GM23338 (cell line): ENCODE results near the gene CDH23. TPM values are rescaled to one million over a fixed set of nuclear protein-coding genes. Genes with fewer than 3 reads are reported as not detected.

Experiments
- ATAC-seq: fragments of 200-7000 bp; cut with Tn5 transposase; 3 replicates; pipeline ENCODE4 v1.9.1; 2020
- DNase-seq: peaks from one replicate; pipeline ENCODE4 v3.0.0-alpha.2; 2015; ENCODE audit warnings: low spot score
- H2AFZ ChIP-seq: fragments of 200-600 bp; sonication (generic); 2 replicates; pipeline ENCODE4 v1.8.0; 2016; ENCODE audit warnings: antibody characterized with exemption, mild to moderate bottlenecking, moderate library complexity
- H3F3A ChIP-seq: fragments of 200-600 bp; sonication (generic); replicated peaks from 2 replicates; pipeline ENCODE4 v1.8.0; 2017; ENCODE audit warnings: antibody characterized with exemption, mixed run types, low read depth
- H3K27ac ChIP-seq: fragments of 200-600 bp; sonication (generic); 2 replicates; pipeline ENCODE4 v1.6.1; 2016; ENCODE audit warnings: low read depth
- H3K27me3 ChIP-seq: fragments of 200-600 bp; sonication (generic); 2 replicates; pipeline ENCODE4 v1.8.0; 2016; ENCODE audit warnings: mild to moderate bottlenecking, mixed run types, moderate library complexity; ENCODE audit not compliant: insufficient read depth
- H3K36me3 ChIP-seq: fragments of 200-600 bp; sonication (generic); 2 replicates; pipeline ENCODE4 v1.8.0; 2016; ENCODE audit warnings: mild to moderate bottlenecking; ENCODE audit not compliant: insufficient read depth
- H3K4me1 ChIP-seq: fragments of 200-600 bp; sonication (generic); 2 replicates; pipeline ENCODE4 v1.8.0; 2016; ENCODE audit warnings: mild to moderate bottlenecking, moderate library complexity; ENCODE audit not compliant: insufficient read depth
- H3K4me2 ChIP-seq: fragments of 200-600 bp; sonication (generic); 2 replicates; pipeline ENCODE4 v1.7.1; 2017; ENCODE audit warnings: mixed run types
- H3K4me3 ChIP-seq: fragments of 200-600 bp; sonication (generic); 2 replicates; pipeline ENCODE4 v1.6.1; 2016; ENCODE audit warnings: mixed run types
- H3K79me2 ChIP-seq: fragments of 200-600 bp; sonication (generic); replicated peaks from 2 replicates; pipeline ENCODE4 v1.8.0; 2017; ENCODE audit warnings: mild to moderate bottlenecking; ENCODE audit not compliant: insufficient read depth
- H3K9me2 ChIP-seq: fragments of 200-600 bp; sonication (generic); 2 replicates; pipeline ENCODE4 v1.8.0; 2017; ENCODE audit not compliant: insufficient read depth
- H4K20me1 ChIP-seq: fragments of 200-600 bp; sonication (generic); replicated peaks from 2 replicates; pipeline ENCODE4 v1.8.0; 2017; ENCODE audit warnings: mild to moderate bottlenecking; ENCODE audit not compliant: insufficient read depth
- H3K27ac Mint-ChIP-seq: 2 replicates; pipeline ENCODE4 v1.8.0; 2020; ENCODE audit warnings: inconsistent platforms, mild to moderate bottlenecking, moderate library complexity, mixed read lengths
- H3K27me3 Mint-ChIP-seq: 3 replicates; pipeline ENCODE4 v1.8.0; 2022; ENCODE audit warnings: low read depth, mild to moderate bottlenecking, moderate library complexity, mixed read lengths, inconsistent platforms; ENCODE audit not compliant: insufficient read depth, poor library complexity
- H3K36me3 Mint-ChIP-seq: 3 replicates; pipeline ENCODE4 v1.8.0; 2021; ENCODE audit warnings: low read depth, mild to moderate bottlenecking, inconsistent platforms, moderate library complexity, mixed read lengths
- H3K4me1 Mint-ChIP-seq: 3 replicates; pipeline ENCODE4 v1.8.0; 2020; ENCODE audit warnings: mild to moderate bottlenecking, inconsistent platforms, mixed read lengths
- H3K4me3 Mint-ChIP-seq: 3 replicates; pipeline ENCODE4 v1.8.0; 2021; ENCODE audit warnings: moderate library complexity, mild to moderate bottlenecking, inconsistent platforms, mixed read lengths
- H3K9me3 Mint-ChIP-seq: 3 replicates; pipeline ENCODE4 v1.8.0; 2020; ENCODE audit warnings: moderate library complexity, mild to moderate bottlenecking, inconsistent platforms, mixed read lengths
- CREB1 ChIP-seq: fragments of 250-450 bp; sonication (Bioruptor Pico); IDR thresholded peaks from 2 replicates; pipeline ENCODE4 v1.5.0; 2020; ENCODE audit warnings: low read depth, mild to moderate bottlenecking, moderate library complexity
- EZH2 ChIP-seq: fragments of 200-600 bp; sonication (generic); IDR thresholded peaks from one replicate; pipeline ENCODE4 v1.8.0; 2017; ENCODE audit warnings: antibody characterized with exemption, mild to moderate bottlenecking, low read depth; ENCODE audit not compliant: unreplicated experiment
- JUNB ChIP-seq: IDR thresholded peaks from one replicate; pipeline ENCODE4 v1.6.1; 2016; ENCODE audit warnings: antibody characterized with exemption; ENCODE audit not compliant: unreplicated experiment
- POLR2AphosphoS5 ChIP-seq: IDR thresholded peaks from 2 replicates; pipeline ENCODE4 v1.6.1; 2016; ENCODE audit warnings: antibody characterized with exemption, low read depth
- polyA plus RNA-seq: library from polyadenylated mRNA; unstranded; fragments of >200 nt; fragmentation: Nextera tagmentation; extraction: Ambion mirVana; gene quantifications from 2 replicates; pipeline ENCODE4 v1.2.1, GENCODE V29; 2016
- total RNA-seq: library from RNA; depleted of rRNA; stranded (reverse); fragments of >200 nt; shearing (Covaris generic); gene quantifications from 2 replicates; pipeline ENCODE4 v1.2.3, GENCODE V29; 2014
- TF ChIP-seq, protein P1 (sequence below): IDR thresholded peaks from one replicate; pipeline ENCODE4 v1.6.1; 2018; ENCODE audit warnings: antibody characterized with exemption; ENCODE audit not compliant: unreplicated experiment
- TF ChIP-seq, protein P2 (sequence below): IDR thresholded peaks from 2 replicates; pipeline ENCODE4 v1.6.1; 2016; ENCODE audit warnings: antibody characterized with exemption

CDH23 gene
- total and polyA plus RNA-seq, 2 experiments from 2014 or later: 0.95 to 4.3 TPM

DNA sequence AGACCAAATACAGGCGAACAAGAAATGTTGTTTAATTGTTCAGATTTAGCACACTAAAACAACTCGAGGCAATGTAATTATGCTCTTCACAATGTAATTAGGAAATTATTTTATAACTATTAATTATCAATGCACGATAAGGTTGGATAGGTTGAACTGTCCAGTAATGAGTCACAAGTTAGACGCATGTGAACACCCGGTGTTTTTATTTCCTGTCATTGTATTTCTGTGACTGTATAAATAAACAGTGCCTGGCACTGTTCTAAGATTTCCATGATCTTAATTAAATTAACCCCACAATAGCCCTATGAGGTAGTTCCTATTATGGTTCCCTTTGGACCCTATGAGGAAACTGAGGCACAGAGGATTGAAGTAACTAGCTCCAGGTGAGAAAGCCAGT lies 296.7 kb downstream of the CDH23 start:
- Histone ChIP-seq H3K4me3 (no peak overlapping the region), H3K36me3 (no peaks in the 10 kb centered on the region), H4K20me1 (no peaks in the 10 kb centered on the region), H3K4me2 (no peak overlapping the region), H2AFZ (no peak overlapping the region), H3K79me2 (no peaks in the 10 kb centered on the region), H3K27me3 (no peaks in the 10 kb centered on the region), H3K4me1 (no peaks in the 10 kb centered on the region), H3F3A (no peaks in the 10 kb centered on the region), H3K27ac (no peak overlapping the region), H3K9me2 (no peaks in the 10 kb centered on the region)
- no peak overlapping the region for H3K27ac Mint-ChIP-seq
- DNase-seq (no peak), ATAC-seq (no peak)
- TF ChIP-seq JUNB: no peak
- TF ChIP-seq, protein P1, sequence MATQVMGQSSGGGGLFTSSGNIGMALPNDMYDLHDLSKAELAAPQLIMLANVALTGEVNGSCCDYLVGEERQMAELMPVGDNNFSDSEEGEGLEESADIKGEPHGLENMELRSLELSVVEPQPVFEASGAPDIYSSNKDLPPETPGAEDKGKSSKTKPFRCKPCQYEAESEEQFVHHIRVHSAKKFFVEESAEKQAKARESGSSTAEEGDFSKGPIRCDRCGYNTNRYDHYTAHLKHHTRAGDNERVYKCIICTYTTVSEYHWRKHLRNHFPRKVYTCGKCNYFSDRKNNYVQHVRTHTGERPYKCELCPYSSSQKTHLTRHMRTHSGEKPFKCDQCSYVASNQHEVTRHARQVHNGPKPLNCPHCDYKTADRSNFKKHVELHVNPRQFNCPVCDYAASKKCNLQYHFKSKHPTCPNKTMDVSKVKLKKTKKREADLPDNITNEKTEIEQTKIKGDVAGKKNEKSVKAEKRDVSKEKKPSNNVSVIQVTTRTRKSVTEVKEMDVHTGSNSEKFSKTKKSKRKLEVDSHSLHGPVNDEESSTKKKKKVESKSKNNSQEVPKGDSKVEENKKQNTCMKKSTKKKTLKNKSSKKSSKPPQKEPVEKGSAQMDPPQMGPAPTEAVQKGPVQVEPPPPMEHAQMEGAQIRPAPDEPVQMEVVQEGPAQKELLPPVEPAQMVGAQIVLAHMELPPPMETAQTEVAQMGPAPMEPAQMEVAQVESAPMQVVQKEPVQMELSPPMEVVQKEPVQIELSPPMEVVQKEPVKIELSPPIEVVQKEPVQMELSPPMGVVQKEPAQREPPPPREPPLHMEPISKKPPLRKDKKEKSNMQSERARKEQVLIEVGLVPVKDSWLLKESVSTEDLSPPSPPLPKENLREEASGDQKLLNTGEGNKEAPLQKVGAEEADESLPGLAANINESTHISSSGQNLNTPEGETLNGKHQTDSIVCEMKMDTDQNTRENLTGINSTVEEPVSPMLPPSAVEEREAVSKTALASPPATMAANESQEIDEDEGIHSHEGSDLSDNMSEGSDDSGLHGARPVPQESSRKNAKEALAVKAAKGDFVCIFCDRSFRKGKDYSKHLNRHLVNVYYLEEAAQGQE: no peak
- H3K4me1 Mint-ChIP-seq: peaks cover 4% of the 10 kb centered on the region; the same call in 2 of the 3 replicates
- no peaks in the 10 kb centered on the region for H3K27me3 Mint-ChIP-seq
- H3K36me3 Mint-ChIP-seq: no peaks in the 10 kb centered on the region; the same call in 1 of the 3 replicates
- H3K9me3 Mint-ChIP-seq: peaks cover 10% of the 10 kb centered on the region
- no peak overlapping the region for H3K4me3 Mint-ChIP-seq

DNA sequence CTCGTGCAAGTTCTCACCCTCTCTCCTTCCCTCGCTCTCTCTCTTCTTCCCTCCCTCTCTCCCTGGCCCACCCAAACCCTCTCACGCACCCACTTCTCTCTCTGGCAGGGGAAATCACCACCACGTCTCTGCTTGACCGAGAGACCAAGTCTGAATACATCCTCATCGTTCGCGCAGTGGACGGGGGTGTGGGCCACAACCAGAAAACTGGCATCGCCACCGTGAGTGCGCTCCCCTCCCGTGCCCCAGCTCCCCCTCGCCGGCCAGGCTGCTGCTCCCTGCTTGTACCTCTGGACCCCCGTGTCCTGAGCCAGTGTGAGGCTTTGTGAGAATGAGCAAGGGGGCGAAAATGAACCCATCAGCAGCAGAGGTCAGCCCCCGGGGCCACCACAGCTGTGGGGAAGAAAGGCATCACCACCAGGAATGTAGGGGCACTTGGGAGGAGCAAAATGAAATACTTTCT lies 297.4 kb downstream of the CDH23 start:
- H2AFZ ChIP-seq: no peak overlapping the region
- TF ChIP-seq, protein P2, sequence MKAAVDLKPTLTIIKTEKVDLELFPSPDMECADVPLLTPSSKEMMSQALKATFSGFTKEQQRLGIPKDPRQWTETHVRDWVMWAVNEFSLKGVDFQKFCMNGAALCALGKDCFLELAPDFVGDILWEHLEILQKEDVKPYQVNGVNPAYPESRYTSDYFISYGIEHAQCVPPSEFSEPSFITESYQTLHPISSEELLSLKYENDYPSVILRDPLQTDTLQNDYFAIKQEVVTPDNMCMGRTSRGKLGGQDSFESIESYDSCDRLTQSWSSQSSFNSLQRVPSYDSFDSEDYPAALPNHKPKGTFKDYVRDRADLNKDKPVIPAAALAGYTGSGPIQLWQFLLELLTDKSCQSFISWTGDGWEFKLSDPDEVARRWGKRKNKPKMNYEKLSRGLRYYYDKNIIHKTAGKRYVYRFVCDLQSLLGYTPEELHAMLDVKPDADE: no peak
- TF ChIP-seq CREB1 (CRISPR knock-in tag): no peak
- TF ChIP-seq POLR2AphosphoS5: no peak
- TF ChIP-seq EZH2: no peak
- TF ChIP-seq JUNB: no peak
- no peak for ATAC-seq
- no peaks in the 10 kb centered on the region for H3K79me2 ChIP-seq
- H3K27ac ChIP-seq: no peak overlapping the region
- H3K4me3 Mint-ChIP-seq: no peak overlapping the region
- H3F3A ChIP-seq: no peaks in the 10 kb centered on the region
- H3K4me1 Mint-ChIP-seq: peaks cover 4% of the 10 kb centered on the region; the same call in 2 of the 3 replicates
- H3K4me2 ChIP-seq: no peak overlapping the region
- H3K4me1 ChIP-seq: no peaks in the 10 kb centered on the region
- H3K9me2 ChIP-seq: no peaks in the 10 kb centered on the region
- H3K27me3 ChIP-seq: no peaks in the 10 kb centered on the region
- peaks cover 8% of the 10 kb centered on the region for H3K9me3 Mint-ChIP-seq
- DNase-seq: no peak
- H4K20me1 ChIP-seq: no peaks in the 10 kb centered on the region
- no peaks in the 10 kb centered on the region for H3K36me3 Mint-ChIP-seq
- no peak overlapping the region for H3K27ac Mint-ChIP-seq
- no peak overlapping the region for H3K4me3 ChIP-seq
- H3K27me3 Mint-ChIP-seq: no peaks in the 10 kb centered on the region
- H3K36me3 ChIP-seq: no peaks in the 10 kb centered on the region
